Activated CD4-positive, alpha-beta T cell treated with anti-CD3 and anti-CD28 coated beads, Interleukin-2, Interleukin-6, amounts not matched to agents 100 ng/mL and 50 ng/mL, durations not matched to agents 16 hours and 8 hours (primary cell): ENCODE data around the gene ATP9A.
"Not testable (repeated sequence)": the region's sequence is repeated elsewhere in the genome, so short reads cannot be mapped to it uniquely, and the experiment has no call there.

Experiments used
- DNase-seq: peaks from one replicate; pipeline ENCODE4 v3.0.0-alpha.2; 2020

The ATP9A gene

DNA sequence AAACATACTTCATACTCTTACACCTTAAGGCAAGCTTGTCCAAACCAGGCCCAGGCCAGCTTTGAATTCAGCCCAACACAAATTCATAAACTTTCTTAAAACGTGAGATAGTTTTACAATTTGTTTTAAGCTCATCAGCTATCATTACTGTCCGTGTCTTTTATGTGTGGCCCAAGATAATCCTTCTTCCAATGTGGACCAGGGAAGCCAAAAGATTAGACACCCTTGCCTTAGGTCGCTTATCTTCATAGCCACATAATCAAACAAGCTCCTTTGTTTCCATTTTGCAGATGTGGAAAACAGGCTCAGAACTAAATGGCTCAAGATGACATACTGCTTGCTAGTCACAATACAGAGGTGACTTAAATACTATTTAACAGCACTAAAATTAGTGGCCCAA, 28.1 kb upstream of the ATP9A start:
- DNase-seq: no peak

DNA sequence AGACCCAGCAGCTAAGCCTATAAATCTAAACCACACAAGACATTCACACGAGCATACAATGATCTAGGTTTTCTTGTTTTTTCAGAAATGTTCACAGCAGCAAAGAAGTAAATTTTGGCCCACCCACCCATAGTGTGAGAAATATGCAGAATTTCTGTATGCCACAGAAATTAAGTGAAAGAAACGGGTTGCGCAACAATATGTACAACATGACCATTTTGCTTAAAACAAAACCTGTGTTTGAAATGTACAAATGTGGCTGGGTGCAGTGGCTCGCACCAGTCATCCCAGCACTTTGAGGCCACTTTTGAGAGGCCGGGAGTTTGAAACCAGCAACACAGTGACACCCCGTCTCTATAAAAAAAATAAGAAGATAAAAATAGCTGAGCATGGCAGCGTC, 24.8 kb upstream of the ATP9A start:
- no peak for DNase-seq

- DNase-seq: no peak
These were observed 23.4 kb upstream of the ATP9A start for GRCh38 chr20:51791626-51792025.

DNA sequence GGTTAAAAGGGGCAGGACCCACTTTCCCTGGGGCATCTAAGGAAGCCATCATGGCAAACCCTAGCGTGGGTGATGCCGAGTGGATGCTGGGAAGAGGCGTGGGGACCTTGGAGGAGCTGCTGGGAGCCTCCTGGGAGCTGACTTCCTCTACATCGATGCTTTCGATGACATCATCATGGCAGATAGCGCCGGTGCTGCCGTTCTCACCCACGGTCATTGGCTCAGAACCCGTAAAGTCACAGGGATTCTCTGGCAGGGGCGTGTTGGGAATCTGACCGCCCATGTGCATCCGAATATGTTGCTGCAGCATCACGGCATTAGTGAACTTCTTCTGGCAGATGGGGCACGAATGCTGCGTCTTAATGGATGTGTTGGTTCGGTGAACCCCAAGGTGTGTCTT, 22.1 kb upstream of the ATP9A start:
- no peak for DNase-seq

GRCh38 chr20:51789434-51789833, 21.2 kb upstream of the ATP9A start:
- no peak for DNase-seq

DNA sequence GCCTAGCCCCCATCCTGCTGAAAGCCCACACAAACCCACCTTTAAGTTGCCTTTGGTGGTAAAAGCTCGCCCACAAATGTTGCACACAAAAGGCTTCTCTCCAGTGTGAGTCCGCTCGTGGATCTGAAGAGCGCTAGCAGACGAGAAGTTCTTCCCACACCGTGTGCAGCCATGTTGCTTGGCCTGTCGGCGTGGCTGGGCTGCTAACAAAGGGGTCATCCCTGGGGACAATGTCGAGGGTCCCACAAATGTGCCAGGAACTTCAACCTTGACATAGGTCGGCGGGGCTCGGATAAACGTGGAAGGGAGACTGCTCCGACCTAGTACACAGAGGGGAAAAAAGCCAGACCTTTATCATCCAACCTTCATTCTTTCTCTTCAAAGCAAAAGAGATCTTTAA, 20.6 kb upstream of the ATP9A start:
- no peak for DNase-seq

DNA sequence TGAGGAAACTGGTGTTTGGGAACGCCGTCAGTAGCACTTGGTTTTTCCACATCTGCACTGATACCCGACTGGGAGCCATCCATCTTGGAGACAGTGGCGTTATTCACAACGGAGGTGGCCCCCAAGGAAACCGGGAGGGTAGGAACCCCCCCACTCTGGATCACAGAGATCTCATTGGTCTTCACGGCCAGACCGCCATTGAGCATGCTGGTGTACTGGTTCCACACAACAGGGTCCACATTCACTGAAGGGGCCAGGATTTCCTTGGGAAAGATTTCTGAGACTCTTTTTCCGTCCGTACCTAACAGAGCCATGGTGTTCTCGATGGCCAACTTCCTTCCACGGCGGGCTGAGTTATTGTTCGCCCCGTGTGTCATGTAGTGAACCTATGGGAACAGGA, 16.1 kb upstream of the ATP9A start:
- no peak for DNase-seq

- not testable (repeated sequence) for DNase-seq
These were observed 10.1 kb upstream of the ATP9A start for GRCh38 chr20:51778229-51778759.

- no peak for DNase-seq
These were observed 7.1 kb upstream of the ATP9A start for GRCh38 chr20:51775241-51775640.

GRCh38 chr20:51772236-51772635, 4.0 kb upstream of the ATP9A start:
- no peak for DNase-seq

GRCh38 chr20:51769976-51770615, 1.9 kb upstream of the ATP9A start:
- no peak for DNase-seq

GRCh38 chr20:51768759-51769517, 748 bp upstream of the ATP9A start:
- DNase-seq: no peak

GRCh38 chr20:51766994-51767866, 960 bp downstream of the ATP9A start:
- peak; percentile 69 for DNase-seq

- DNase-seq: not testable (repeated sequence)
These were observed 2.8 kb downstream of the ATP9A start for GRCh38 chr20:51765381-51765780.

DNA sequence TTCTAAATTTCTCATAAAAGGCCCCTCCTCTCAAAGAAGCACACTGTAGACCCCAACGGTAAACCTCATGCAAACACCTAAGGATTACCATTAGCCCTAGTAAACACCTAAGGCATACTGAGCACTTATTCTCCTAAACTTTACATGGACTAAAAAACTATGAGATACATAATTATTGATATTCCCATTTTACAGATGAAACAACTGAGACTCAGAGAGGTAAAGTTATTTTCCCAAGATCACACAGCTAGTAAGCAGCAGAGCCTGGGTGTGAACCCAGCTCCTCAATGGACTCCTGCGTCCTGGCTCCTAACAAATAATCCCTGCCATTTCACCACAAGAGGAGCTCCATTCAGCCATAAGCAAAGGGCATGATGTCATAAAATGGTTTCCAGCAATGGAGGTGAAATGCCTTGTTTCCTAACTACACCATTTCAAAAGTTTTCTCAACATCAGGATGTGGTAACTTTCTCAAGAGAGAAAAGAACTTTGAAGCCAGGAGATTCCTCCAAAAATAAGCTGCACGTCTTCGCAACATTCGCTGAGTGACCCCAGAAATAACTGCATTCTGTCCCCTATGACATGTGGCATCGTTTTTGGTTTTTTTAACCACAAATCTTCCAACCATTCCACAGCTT, 4.1 kb downstream of the ATP9A start:
- DNase-seq: no peak

DNA sequence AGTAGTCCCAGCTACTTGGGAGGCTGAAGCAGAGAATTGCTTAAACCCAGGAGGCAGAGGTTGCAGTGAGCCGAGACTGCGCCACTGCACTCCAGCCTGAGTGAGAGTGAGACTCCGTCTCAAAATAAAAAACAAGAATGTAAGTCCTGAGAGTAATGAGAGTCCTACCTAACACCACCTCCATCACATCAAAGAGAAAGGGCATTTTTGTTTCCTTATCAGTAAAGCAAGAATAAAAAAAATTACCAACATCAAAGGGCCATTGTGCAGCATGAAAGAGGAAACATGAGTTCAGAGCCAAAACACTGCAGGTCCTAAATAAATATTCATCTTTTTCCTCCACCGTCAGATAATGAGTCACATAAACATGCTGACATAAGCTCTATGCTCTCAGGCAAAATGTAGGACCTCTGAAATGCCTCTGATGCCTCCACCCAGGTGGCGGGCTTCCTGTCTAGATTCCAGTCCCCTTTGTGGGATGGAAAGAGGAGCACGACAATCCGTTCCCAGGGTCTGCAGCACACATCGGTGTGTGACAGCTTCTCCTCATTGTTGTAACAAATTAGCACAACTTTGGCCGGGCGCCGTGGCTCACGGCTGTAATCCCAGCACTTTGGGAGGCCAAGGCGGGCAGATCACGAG, 7.2 kb downstream of the ATP9A start:
- DNase-seq: no peak

DNA sequence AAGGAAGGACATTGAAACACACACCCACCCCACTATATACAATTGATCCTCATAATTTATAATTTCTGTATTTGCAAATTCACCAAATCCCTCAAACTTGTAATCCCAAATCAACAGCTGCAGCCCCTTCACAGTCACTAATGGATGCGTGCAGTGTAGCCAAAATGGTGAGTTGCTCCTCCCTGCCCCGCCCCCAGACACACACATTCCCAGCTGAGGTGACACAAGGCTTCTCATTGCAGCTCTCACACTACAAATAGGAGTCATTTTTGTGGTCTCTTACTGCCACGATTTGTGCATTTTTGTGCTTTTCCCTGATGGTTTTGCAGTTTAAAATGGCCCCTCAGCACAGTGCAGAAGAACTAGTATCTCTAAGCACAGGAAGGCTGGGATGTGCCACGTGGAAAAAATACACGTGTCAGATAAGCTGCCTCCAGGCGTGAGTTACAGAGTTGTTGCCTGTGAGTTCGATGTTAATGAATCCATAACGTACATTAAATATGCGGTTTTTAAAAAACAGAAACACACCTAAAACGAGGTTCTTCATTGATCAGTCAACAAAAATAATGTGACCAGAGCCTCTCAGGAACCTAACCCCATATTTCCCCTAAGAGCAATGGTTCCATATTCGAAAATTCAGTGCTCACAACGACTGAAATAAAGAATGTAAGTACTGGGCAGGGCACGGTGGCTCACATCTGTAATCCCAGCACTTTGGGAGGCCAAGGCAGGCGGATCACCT, 8.2 kb downstream of the ATP9A start:
- DNase-seq: no peak

DNA sequence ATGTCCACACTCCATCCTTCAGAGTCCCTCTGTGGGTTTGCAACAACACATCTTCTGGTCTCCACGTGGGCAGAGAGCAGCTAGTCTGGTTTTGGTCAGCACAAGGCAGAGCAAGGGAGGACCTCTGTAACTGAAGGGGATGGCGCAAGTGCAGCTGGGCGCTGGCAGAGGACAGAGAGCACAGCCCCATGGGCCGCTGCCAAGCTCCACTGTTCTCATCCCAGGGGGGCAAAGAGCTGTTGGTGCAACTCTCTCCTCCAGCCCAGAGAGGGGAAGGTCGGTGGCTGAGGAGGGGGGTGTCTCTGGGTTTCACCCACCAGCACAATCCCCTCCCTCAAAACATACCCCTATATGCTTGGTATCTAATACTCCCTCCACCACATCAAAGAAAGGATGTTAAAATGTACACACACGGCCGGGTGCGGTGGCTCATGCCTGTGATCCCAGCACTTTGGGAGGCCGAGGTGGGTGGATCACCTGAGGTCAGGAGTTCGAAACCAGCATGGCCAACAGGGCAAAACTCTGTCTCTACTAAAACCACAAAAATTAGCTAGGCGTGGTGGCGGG, 9.1 kb downstream of the ATP9A start:
- no peak for DNase-seq

GRCh38 chr20:51757226-51757625, 11.0 kb downstream of the ATP9A start:
- no peak for DNase-seq

DNA sequence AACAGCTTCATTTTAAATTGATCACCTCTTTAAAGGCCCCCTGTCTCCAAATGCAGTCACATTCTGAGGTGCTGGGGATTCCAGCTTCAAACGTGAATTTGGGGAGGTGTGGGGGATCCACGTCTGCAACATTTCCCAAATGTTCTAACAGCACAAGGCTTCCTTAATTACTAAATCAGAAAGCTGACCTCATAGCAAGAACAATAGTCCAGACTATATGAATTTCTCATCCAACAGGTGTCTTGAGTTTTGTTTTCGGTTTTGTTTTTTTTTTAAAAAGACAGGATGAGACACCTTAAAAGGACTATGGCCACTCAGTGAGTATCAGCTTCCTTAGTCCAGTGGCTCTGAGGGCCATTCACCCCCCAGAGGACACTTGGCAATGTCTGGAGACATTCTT, 11.5 kb downstream of the ATP9A start:
- no peak for DNase-seq

- not testable (repeated sequence) for DNase-seq
These were observed 15.0 kb downstream of the ATP9A start for GRCh38 chr20:51753220-51753619.
